Suppressor macrophage treated with lipopolysaccharide for 1 hour (primary cell): ENCODE measurements around the gene SEMA7A.
"Not testable (repeated sequence)": the region's sequence is repeated elsewhere in the genome, so short reads cannot be mapped to it uniquely, and the experiment has no call there.

Experiments
- DNase-seq, 3 donors: peaks; one replicate each; pipeline ENCODE4 v3.0.0-alpha.2; 2020 to 2022

The SEMA7A gene

GRCh38 chr15:74369084-74369745 is 64.5 kb downstream of the SEMA7A start:
- no peak for DNase-seq

GRCh38 chr15:74368121-74368520 is 65.6 kb downstream of the SEMA7A start:
- DNase-seq: no peak

GRCh38 chr15:74367296-74367854 is 66.4 kb downstream of the SEMA7A start, which contains the start of gene CYP11A1:
Gene CYP11A1 (minus strand): TSS chr15:74367646. CDS start chr15:74367585, 61 bp downstream.
- no peak for DNase-seq

- DNase-seq: peak; percentile 29 to 43 (median 34)
Measured at GRCh38 chr15:74365598-74366445, 67.9 kb downstream of the SEMA7A start.

GRCh38 chr15:74364936-74365597 is 68.7 kb downstream of the SEMA7A start:
- no peak for DNase-seq

- DNase-seq: no peak
Measured at GRCh38 chr15:74362482-74362881, 71.3 kb downstream of the SEMA7A start.

- DNase-seq: not testable (repeated sequence)
Measured at GRCh38 chr15:74360855-74361254, 72.9 kb downstream of the SEMA7A start.

GRCh38 chr15:74359376-74359775 is 74.4 kb downstream of the SEMA7A start:
- not testable (repeated sequence) for DNase-seq
